PFSK-1 (cell line): Measurements from ENCODE around the gene ITPR3.

ENCODE experiments used
- FOXP2 ChIP-seq: optimal IDR thresholded peaks from 2 replicates; pipeline ENCODE3; 2011; ENCODE audit warnings: borderline replicate concordance, control low read depth, inconsistent platforms; ENCODE audit not compliant: insufficient read depth; ENCODE audit errors: extremely low read length, extremely low read depth
- POLR2AphosphoS5 ChIP-seq: IDR thresholded peaks from 2 replicates; pipeline ENCODE4 v1.6.1; 2012; ENCODE audit warnings: low read depth, mild to moderate bottlenecking, control low read depth, low read length, moderate library complexity
- REST ChIP-seq, 2 experiments: IDR thresholded peaks; 2 replicates each; pipeline versions ENCODE4 v1.6.1 to v1.8.0; 2011 to 2012; ENCODE audit warnings: low read depth in 2 of 2, low read length in 2 of 2, control low read depth in 1 of 2, inconsistent platforms in 1 of 2, mild to moderate bottlenecking in 1 of 2, moderate library complexity in 1 of 2; ENCODE audit not compliant: insufficient read depth in 1 of 2
- SIN3A ChIP-seq: IDR thresholded peaks from 2 replicates; pipeline ENCODE4 v1.6.1; 2012; ENCODE audit warnings: mild to moderate bottlenecking, low read length, moderate library complexity, borderline replicate concordance; ENCODE audit not compliant: insufficient read depth

GRCh38 chr6:33641602-33642001, 20.5 kb downstream of the ITPR3 start:
- no peak for TF ChIP-seq REST (IDR thresholded peaks at IDR 0.05; ENCODE audit: insufficient read depth in 1 of 2, low read depth in 2 of 2, low read length in 2 of 2)
- TF ChIP-seq SIN3A: no peak
- no peak for TF ChIP-seq FOXP2
- TF ChIP-seq POLR2AphosphoS5: no peak
